CD4-positive, alpha-beta memory T cell (primary cell): ENCODE data around the gene ACAD11. TPM values are rescaled to one million over a fixed set of nuclear protein-coding genes. Genes with fewer than 3 reads are reported as not detected.

Experiments
- CTCF ChIA-PET: fragments of 350-600 bp; sonication (Branson Sonifier 250); formaldehyde crosslinking; loops from one replicate; lab custom pipeline; 2021; ENCODE audit warnings: inconsistent platforms; ENCODE audit not compliant: partially characterized antibody; lab: Charles Lee
- POLR2A ChIA-PET: fragments of 350-600 bp; sonication (Branson Sonifier 250); formaldehyde crosslinking; loops from one replicate; lab custom pipeline; 2021; ENCODE audit not compliant: partially characterized antibody; lab: Charles Lee
- DNase-seq, 5 donors: peaks; one replicate each; pipeline versions ENCODE4 v3.0.0 to v3.0.0-alpha.2; 2020 to 2022; ENCODE audit warnings: mixed read lengths in 1 of 5
- H3K27ac ChIP-seq: one replicate; pipeline ENCODE4 v1.7.0; 2013; ENCODE audit warnings: low read depth, low read length
- H3K27me3 ChIP-seq: 2 replicates; pipeline ENCODE4 v1.7.0; 2013; ENCODE audit warnings: mild to moderate bottlenecking, low read length, moderate library complexity; ENCODE audit not compliant: insufficient read depth
- H3K36me3 ChIP-seq: 2 replicates; pipeline ENCODE4 v1.7.0; 2013; ENCODE audit warnings: mild to moderate bottlenecking, low read length, moderate library complexity; ENCODE audit not compliant: insufficient read depth
- H3K4me1 ChIP-seq: 2 replicates; pipeline ENCODE4 v1.7.0; 2013; ENCODE audit warnings: mild to moderate bottlenecking, low read length, moderate library complexity; ENCODE audit not compliant: insufficient read depth
- H3K4me3 ChIP-seq, 2 donors: one replicate each; pipeline ENCODE4 v1.7.0; 2013; ENCODE audit warnings: low read length in 2 of 2, mild to moderate bottlenecking in 1 of 2
- H3K9me3 ChIP-seq, 2 donors: one replicate each; pipeline ENCODE4 v1.7.0; 2013; ENCODE audit warnings: low read length in 2 of 2, control low read depth in 1 of 2; ENCODE audit not compliant: control insufficient read depth in 1 of 2
- H3K27ac Mint-ChIP-seq, 7 donors: one replicate each; pipeline ENCODE4 v1.8.0; 2020 to 2021; ENCODE audit warnings: mixed read lengths in 7 of 7, mild to moderate bottlenecking in 6 of 7, inconsistent platforms in 3 of 7, moderate library complexity in 3 of 7
- H3K27me3 Mint-ChIP-seq, 2 donors: one replicate each; pipeline ENCODE4 v1.8.0; 2020 to 2021; ENCODE audit warnings: mixed read lengths in 2 of 2
- H3K36me3 Mint-ChIP-seq, 2 donors: one replicate each; pipeline ENCODE4 v1.8.0; 2020 to 2021; ENCODE audit warnings: mixed read lengths in 2 of 2, inconsistent platforms in 1 of 2, mild to moderate bottlenecking in 1 of 2
- H3K4me1 Mint-ChIP-seq, 4 donors: one replicate each; pipeline ENCODE4 v1.8.0; 2020 to 2021; ENCODE audit warnings: mixed read lengths in 4 of 4, mild to moderate bottlenecking in 1 of 4
- H3K4me3 Mint-ChIP-seq, 8 donors: one replicate each; pipeline ENCODE4 v1.8.0; 2020 to 2021; ENCODE audit warnings: mixed read lengths in 8 of 8, mild to moderate bottlenecking in 7 of 8, moderate library complexity in 6 of 8, inconsistent platforms in 3 of 8
- H3K9me3 Mint-ChIP-seq, 8 donors: one replicate each; pipeline ENCODE4 v1.8.0; 2020 to 2021; ENCODE audit warnings: mixed read lengths in 8 of 8, mild to moderate bottlenecking in 5 of 8, inconsistent platforms in 3 of 8, moderate library complexity in 1 of 8
- intact Hi-C: fragments of 100-400 bp; cut with micrococcal nuclease; formaldehyde crosslinking; loops from one replicate; pipeline ENCODE4 v1.15.1; 2023
- polyA plus RNA-seq, 2 donors: library from polyadenylated mRNA; unstranded; fragments of 300-500 nt; fragmentation: Illumina TruSeq; gene quantifications; one replicate each; pipeline ENCODE4 v1.2.3, GENCODE V29; 2021
- total RNA-seq, 2 experiments: library from RNA; stranded (reverse); gene quantifications; one replicate each; pipeline ENCODE4 v1.2.3, GENCODE V29; 2021

The ACAD11 gene
- total and polyA plus RNA-seq, 4 experiments from 2014 or later = 1.7 to 26.9 (median 13.1) TPM

GRCh38 chr3:132654190-132654589 is 5.4 kb downstream of the ACAD11 start:
- CTCF ChIA-PET = interaction anchor here (3.3 kb wide), 1 partner anchor 12 kb away, joined by 11 read pairs; no protein-coding TSS in a partner anchor
- H3K27me3 Mint-ChIP-seq = no peaks in the 10 kb centered on the region
- Histone ChIP-seq H3K27ac (no peak overlapping the region), H3K36me3 (no peaks in the 10 kb centered on the region), H3K27me3 (no peaks in the 10 kb centered on the region), H3K4me1 (peaks cover 20% of the 10 kb centered on the region), H3K9me3 (no peaks in the 10 kb centered on the region), H3K4me3 (no peak overlapping the region)
- no peak overlapping the region for H3K27ac Mint-ChIP-seq
- intact Hi-C loops = no loop called here
- H3K4me1 Mint-ChIP-seq = peaks cover 17 to 27% (median 23%) of the 10 kb centered on the region in 4 donors
- H3K4me3 Mint-ChIP-seq = no peak overlapping the region
- POLR2A ChIA-PET = no interaction called here
- DNase-seq = no peak
- H3K9me3 Mint-ChIP-seq = no peaks in the 10 kb centered on the region
- H3K36me3 Mint-ChIP-seq = peaks cover 0 to under 1% of the 10 kb centered on the region in 2 donors

GRCh38 chr3:132652640-132653270 is 6.9 kb downstream of the ACAD11 start:
- no peak overlapping the region for H3K4me3 Mint-ChIP-seq
- Histone ChIP-seq H3K36me3 (no peaks in the 10 kb centered on the region), H3K9me3 (no peaks in the 10 kb centered on the region), H3K27ac (no peak overlapping the region), H3K4me3 (no peak overlapping the region), H3K4me1 (peaks cover 7% of the 10 kb centered on the region), H3K27me3 (no peaks in the 10 kb centered on the region)
- H3K27ac Mint-ChIP-seq = no peak overlapping the region
- no peaks in the 10 kb centered on the region for H3K36me3 Mint-ChIP-seq
- ChIA-PET POLR2A (no interaction called here), CTCF (interaction anchor here (1.3 to 1.5 kb wide), 2 partner anchors 13 to 74 kb away, joined by 3 to 4 read pairs; no protein-coding TSS in a partner anchor)
- no peak for DNase-seq
- intact Hi-C loops = no loop called here
- H3K27me3 Mint-ChIP-seq = no peaks in the 10 kb centered on the region
- H3K9me3 Mint-ChIP-seq = no peaks in the 10 kb centered on the region
- H3K4me1 Mint-ChIP-seq = peaks cover 10 to 16% (median 12%) of the 10 kb centered on the region in 4 donors

- no peaks in the 10 kb centered on the region for H3K36me3 Mint-ChIP-seq
- Histone ChIP-seq H3K27me3 (no peaks in the 10 kb centered on the region), H3K36me3 (no peaks in the 10 kb centered on the region), H3K9me3 (no peaks in the 10 kb centered on the region), H3K4me1 (no peaks in the 10 kb centered on the region), H3K4me3 (no peak overlapping the region), H3K27ac (no peak overlapping the region)
- intact Hi-C loops = no loop called here
- CTCF ChIA-PET = no interaction called here
- POLR2A ChIA-PET = no interaction called here
- no peaks in the 10 kb centered on the region for H3K27me3 Mint-ChIP-seq
- no peaks in the 10 kb centered on the region for H3K9me3 Mint-ChIP-seq
- H3K4me3 Mint-ChIP-seq = no peak overlapping the region
- DNase-seq = no peak
- peaks cover 2 to 7% (median 3%) of the 10 kb centered on the region in 4 donors for H3K4me1 Mint-ChIP-seq
- peak overlapping the region in 1 of 7 donors; percentile 14 for H3K27ac Mint-ChIP-seq
These were observed 9.5 kb downstream of the ACAD11 start for GRCh38 chr3:132650153-132650552.

GRCh38 chr3:132645058-132645457 is 14.6 kb downstream of the ACAD11 start:
- POLR2A ChIA-PET = interaction anchor here (1.0 kb wide), 1 partner anchor 14 kb away, joined by 4 read pairs; no protein-coding TSS in a partner anchor
- Histone ChIP-seq H3K27ac (no peak overlapping the region), H3K9me3 (no peaks in the 10 kb centered on the region), H3K36me3 (no peaks in the 10 kb centered on the region), H3K27me3 (no peaks in the 10 kb centered on the region), H3K4me1 (no peaks in the 10 kb centered on the region), H3K4me3 (no peak overlapping the region)
- Mint-ChIP-seq H3K27ac (peak overlapping the region in 1 of 7 donors; percentile 77), H3K4me1 (peaks cover 0 to 5% (median 1%) of the 10 kb centered on the region in 4 donors), H3K36me3 (peaks cover 7 to 12% of the 10 kb centered on the region in 2 donors), H3K9me3 (no peaks in the 10 kb centered on the region), H3K4me3 (no peak overlapping the region), H3K27me3 (no peaks in the 10 kb centered on the region)
- intact Hi-C loops = no loop called here
- CTCF ChIA-PET = no interaction called here
- no peak for DNase-seq

GRCh38 chr3:132643366-132643765 is 16.2 kb downstream of the ACAD11 start:
- Mint-ChIP-seq H3K27ac (peak overlapping the region in 1 of 7 donors; percentile 47), H3K36me3 (peaks cover 12 to 26% of the 10 kb centered on the region in 2 donors), H3K4me1 (peaks cover 0 to 3% (median 1%) of the 10 kb centered on the region in 4 donors), H3K27me3 (no peaks in the 10 kb centered on the region), H3K4me3 (no peak overlapping the region), H3K9me3 (no peaks in the 10 kb centered on the region)
- H3K4me1 ChIP-seq = no peaks in the 10 kb centered on the region
- no peaks in the 10 kb centered on the region for H3K27me3 ChIP-seq
- ChIA-PET POLR2A (no interaction called here), CTCF (interaction anchor here (0.7 to 6.4 kb wide), 13 partner anchors 12 to 299 kb away, joined by 3 to 90 read pairs (median 4); partner anchors contain the start of gene ACAD11)
- no peak overlapping the region for H3K27ac ChIP-seq
- H3K36me3 ChIP-seq = peaks cover 6% of the 10 kb centered on the region
- H3K4me3 ChIP-seq = no peak overlapping the region
- DNase-seq = no peak
- no peaks in the 10 kb centered on the region for H3K9me3 ChIP-seq
- intact Hi-C loops = no loop called here

- no peak overlapping the region for H3K4me3 Mint-ChIP-seq
- H3K36me3 Mint-ChIP-seq = peaks cover 13 to 29% of the 10 kb centered on the region in 2 donors
- H3K27me3 ChIP-seq = no peaks in the 10 kb centered on the region
- no peak overlapping the region for H3K4me3 ChIP-seq
- H3K4me1 Mint-ChIP-seq = peaks cover 0 to 3% (median 1%) of the 10 kb centered on the region in 4 donors
- DNase-seq = no peak
- peaks cover 13% of the 10 kb centered on the region for H3K36me3 ChIP-seq
- no peak overlapping the region for H3K27ac Mint-ChIP-seq
- H3K4me1 ChIP-seq = no peaks in the 10 kb centered on the region
- H3K9me3 Mint-ChIP-seq = no peaks in the 10 kb centered on the region
- H3K9me3 ChIP-seq = no peaks in the 10 kb centered on the region
- CTCF ChIA-PET = interaction anchor here (1.0 to 6.4 kb wide), 10 partner anchors 13 to 295 kb away, joined by 3 to 90 read pairs (median 4); no protein-coding TSS in a partner anchor
- intact Hi-C loops = loop anchor here (1.0 kb wide), 2 partner anchors 106 to 290 kb away; no protein-coding TSS in a partner anchor
- no peak overlapping the region for H3K27ac ChIP-seq
- POLR2A ChIA-PET = no interaction called here
- no peaks in the 10 kb centered on the region for H3K27me3 Mint-ChIP-seq
These were observed 17.1 kb downstream of the ACAD11 start for GRCh38 chr3:132642539-132642847.

- Histone ChIP-seq H3K4me3 (no peak overlapping the region), H3K9me3 (no peaks in the 10 kb centered on the region), H3K27ac (no peak overlapping the region), H3K4me1 (no peaks in the 10 kb centered on the region), H3K36me3 (peaks cover 13% of the 10 kb centered on the region), H3K27me3 (no peaks in the 10 kb centered on the region)
- Mint-ChIP-seq H3K27me3 (no peaks in the 10 kb centered on the region), H3K4me3 (no peak overlapping the region), H3K4me1 (peaks cover 0 to 2% (median 0%) of the 10 kb centered on the region in 4 donors), H3K9me3 (no peaks in the 10 kb centered on the region), H3K27ac (no peak overlapping the region), H3K36me3 (peaks cover 13 to 32% of the 10 kb centered on the region in 2 donors)
- ChIA-PET POLR2A (no interaction called here), CTCF (interaction anchor here (0.8 to 6.4 kb wide), 12 partner anchors 13 to 291 kb away, joined by 3 to 90 read pairs (median 4); no protein-coding TSS in a partner anchor)
- intact Hi-C loops = loop anchor here (1.0 kb wide), 2 partner anchors 106 to 290 kb away; no protein-coding TSS in a partner anchor
- DNase-seq = peak in 4 of 5 donors; percentile 21 to 41 (median 35)
These were observed 17.6 kb downstream of the ACAD11 start for GRCh38 chr3:132641837-132642538.
